GM19035 (cell line): ENCODE measurements around the gene TP53RK.

Source experiments
- ATAC-seq: cut with Tn5 transposase; IDR thresholded peaks from one replicate; pipeline ENCODE4 v1.9.1; 2021; ENCODE audit not compliant: unreplicated experiment

TP53RK gene

GRCh38 chr20:46666306-46666705 lies 22.9 kb downstream of the TP53RK start:
- ATAC-seq: no peak

- ATAC-seq: no peak
Observed at GRCh38 chr20:46665602-46666001, 23.6 kb downstream of the TP53RK start.

- ATAC-seq: no peak
Observed at GRCh38 chr20:46663531-46663930, 25.7 kb downstream of the TP53RK start.

GRCh38 chr20:46661659-46662058 lies 27.6 kb downstream of the TP53RK start:
- no peak for ATAC-seq

- no peak for ATAC-seq
Observed at GRCh38 chr20:46660487-46660886, 28.8 kb downstream of the TP53RK start.

- no peak for ATAC-seq
Observed at GRCh38 chr20:46657618-46658017, 31.6 kb downstream of the TP53RK start.

- ATAC-seq: no peak
Observed at GRCh38 chr20:46657137-46657536, 32.1 kb downstream of the TP53RK start.

GRCh38 chr20:46652699-46653098 lies 36.5 kb downstream of the TP53RK start:
- no peak for ATAC-seq

GRCh38 chr20:46651091-46651962 lies 37.9 kb downstream of the TP53RK start, which contains the start of gene SLC13A3:
Gene SLC13A3 (minus strand): TSS chr20:46651459. CDS start chr20:46651421, 38 bp downstream.
- no peak for ATAC-seq

GRCh38 chr20:46650575-46651090 lies 38.6 kb downstream of the TP53RK start:
- ATAC-seq: no peak

- no peak for ATAC-seq
Observed at GRCh38 chr20:46649965-46650542, 39.2 kb downstream of the TP53RK start.

GRCh38 chr20:46649650-46649949 lies 39.6 kb downstream of the TP53RK start:
- no peak for ATAC-seq

- no peak for ATAC-seq
Observed at GRCh38 chr20:46648903-46649649, 40.2 kb downstream of the TP53RK start.

- ATAC-seq: no peak
Observed at GRCh38 chr20:46647469-46647868, 41.8 kb downstream of the TP53RK start.

GRCh38 chr20:46646659-46647380 lies 42.4 kb downstream of the TP53RK start:
- no peak for ATAC-seq

GRCh38 chr20:46646122-46646521 lies 43.1 kb downstream of the TP53RK start:
- no peak for ATAC-seq

- ATAC-seq: no peak
Observed at GRCh38 chr20:46644733-46645132, 44.5 kb downstream of the TP53RK start.

GRCh38 chr20:46644160-46644559 lies 45.1 kb downstream of the TP53RK start:
- ATAC-seq: no peak

GRCh38 chr20:46642969-46643343 lies 46.3 kb downstream of the TP53RK start:
- no peak for ATAC-seq

GRCh38 chr20:46642265-46642968 lies 46.8 kb downstream of the TP53RK start:
- no peak for ATAC-seq
